DMS 273 treated with DMSO at 0.1 percent for 48 hours (cell line): ENCODE measurements around the gene NPHP4.

Experiments
- DNase-seq: peaks from one replicate; lab custom pipeline; 2025; lab: John Stamatoyannopoulos, UW

The NPHP4 gene

GRCh38 chr1:5971471-5972197 is 20.6 kb downstream of the NPHP4 start:
- no peak for DNase-seq

- DNase-seq: no peak
Observed at GRCh38 chr1:5970610-5971273, 21.5 kb downstream of the NPHP4 start.

GRCh38 chr1:5969168-5969567 is 23.1 kb downstream of the NPHP4 start:
- no peak for DNase-seq

GRCh38 chr1:5968161-5968736 is 24.0 kb downstream of the NPHP4 start:
- DNase-seq: no peak

- no peak for DNase-seq
Observed at GRCh38 chr1:5967351-5968160, 24.7 kb downstream of the NPHP4 start.

- no peak for DNase-seq
Observed at GRCh38 chr1:5966543-5967205, 25.6 kb downstream of the NPHP4 start.

- no peak for DNase-seq
Observed at GRCh38 chr1:5965586-5966131, 26.6 kb downstream of the NPHP4 start.

- DNase-seq: no peak
Observed at GRCh38 chr1:5962265-5963105, 29.7 kb downstream of the NPHP4 start.

- DNase-seq: no peak
Observed at GRCh38 chr1:5961601-5962000, 30.6 kb downstream of the NPHP4 start.

- DNase-seq: no peak
Observed at GRCh38 chr1:5960336-5960735, 31.9 kb downstream of the NPHP4 start.

- no peak for DNase-seq
Observed at GRCh38 chr1:5959667-5960230, 32.5 kb downstream of the NPHP4 start.

GRCh38 chr1:5959087-5959486 is 33.1 kb downstream of the NPHP4 start:
- no peak for DNase-seq

GRCh38 chr1:5956022-5956830 is 36.0 kb downstream of the NPHP4 start:
- DNase-seq: no peak

- DNase-seq: no peak
Observed at GRCh38 chr1:5955479-5955977, 36.7 kb downstream of the NPHP4 start.

GRCh38 chr1:5954964-5955363 is 37.3 kb downstream of the NPHP4 start:
- no peak for DNase-seq

GRCh38 chr1:5953386-5953785 is 38.8 kb downstream of the NPHP4 start:
- DNase-seq: no peak

GRCh38 chr1:5951846-5952410 is 40.3 kb downstream of the NPHP4 start:
- DNase-seq: no peak

GRCh38 chr1:5950994-5951785 is 41.0 kb downstream of the NPHP4 start:
- DNase-seq: no peak
